Neural progenitor cell (in vitro differentiated cells): ENCODE measurements around the gene OR10G7. TPM values are rescaled to one million over a fixed set of nuclear protein-coding genes. Genes with fewer than 3 reads are reported as not detected.
"Not testable (repeated sequence)": the region's sequence is repeated elsewhere in the genome, so short reads cannot be mapped to it uniquely, and the experiment has no call there.

Experiments
- DNase-seq: peaks from one replicate; pipeline ENCODE4 v3.0.0-alpha.2; 2016; ENCODE audit warnings: low spot score
- H2AFZ ChIP-seq: fragments of 200-600 bp; sonication (generic); replicated peaks from 2 replicates; pipeline ENCODE4 v1.6.1; 2016; ENCODE audit warnings: antibody characterized with exemption
- H3F3A ChIP-seq: fragments of 200-600 bp; sonication (generic); 2 replicates; pipeline ENCODE4 v1.6.1; 2016; ENCODE audit warnings: antibody characterized with exemption, low read depth
- H3K27ac ChIP-seq: fragments of 200-600 bp; sonication (generic); 2 replicates; pipeline ENCODE4 v1.5.1; 2016; ENCODE audit warnings: mild to moderate bottlenecking
- H3K27me3 ChIP-seq: fragments of 200-600 bp; sonication (generic); 2 replicates; pipeline ENCODE4 v1.6.1; 2016; ENCODE audit warnings: mild to moderate bottlenecking, moderate library complexity
- H3K36me3 ChIP-seq: fragments of 200-600 bp; sonication (generic); 2 replicates; pipeline ENCODE4 v1.5.1; 2016
- H3K4me1 ChIP-seq: fragments of 200-600 bp; sonication (generic); 2 replicates; pipeline ENCODE4 v1.6.1; 2016; ENCODE audit warnings: mixed run types
- H3K4me2 ChIP-seq: fragments of 200-600 bp; sonication (generic); 2 replicates; pipeline ENCODE4 v1.6.1; 2016
- H3K4me3 ChIP-seq: fragments of 200-600 bp; sonication (generic); 2 replicates; pipeline ENCODE4 v1.5.1; 2016
- H3K79me2 ChIP-seq: fragments of 200-600 bp; sonication (generic); 2 replicates; pipeline ENCODE4 v1.6.1; 2016; ENCODE audit warnings: low read depth
- H3K9ac ChIP-seq: fragments of 200-600 bp; sonication (generic); 2 replicates; pipeline ENCODE4 v1.6.1; 2016
- H3K9me3 ChIP-seq: fragments of 200-600 bp; sonication (generic); 2 replicates; pipeline ENCODE4 v1.5.1; 2016; ENCODE audit warnings: low read depth
- H4K20me1 ChIP-seq: fragments of 200-600 bp; sonication (generic); 2 replicates; pipeline ENCODE4 v1.6.1; 2016; ENCODE audit warnings: low read depth
- H3K27ac Mint-ChIP-seq: 3 replicates; pipeline ENCODE4 v1.8.0; 2021; ENCODE audit warnings: mixed read lengths
- H3K27me3 Mint-ChIP-seq: 2 replicates; pipeline ENCODE4 v1.8.0; 2022; ENCODE audit warnings: low read depth, mild to moderate bottlenecking, inconsistent platforms, moderate library complexity, mixed read lengths; ENCODE audit not compliant: insufficient read depth
- H3K36me3 Mint-ChIP-seq: 3 replicates; pipeline ENCODE4 v1.8.0; 2021; ENCODE audit warnings: mixed read lengths
- H3K4me1 Mint-ChIP-seq: 3 replicates; pipeline ENCODE4 v1.8.0; 2021; ENCODE audit warnings: mixed read lengths
- H3K4me3 Mint-ChIP-seq: 3 replicates; pipeline ENCODE4 v1.8.0; 2021; ENCODE audit warnings: mild to moderate bottlenecking, moderate library complexity, mixed read lengths
- H3K9me3 Mint-ChIP-seq: 3 replicates; pipeline ENCODE4 v1.8.0; 2020; ENCODE audit warnings: mixed read lengths
- CTCF ChIP-seq: fragments of 200-600 bp; sonication (generic); IDR thresholded peaks from 2 replicates; pipeline ENCODE4 v1.5.1; 2017; ENCODE audit warnings: antibody characterized with exemption, mild to moderate bottlenecking
- EZH2 ChIP-seq: fragments of 200-600 bp; sonication (generic); IDR thresholded peaks from 2 replicates; pipeline ENCODE4 v1.6.1; 2017; ENCODE audit warnings: antibody characterized with exemption, mild to moderate bottlenecking, moderate library complexity
- EZH2phosphoT487 ChIP-seq: fragments of 200-600 bp; sonication (generic); IDR thresholded peaks from 2 replicates; pipeline ENCODE4 v1.6.1; 2017; ENCODE audit warnings: antibody characterized with exemption
- total RNA-seq: library from RNA; depleted of rRNA; stranded (reverse); fragments of >200 nt; gene quantifications from 2 replicates; pipeline ENCODE4 v1.2.3, GENCODE V29; 2015; ENCODE audit warnings: low replicate concordance

OR10G7 gene
- total RNA-seq, 1 donor from 2014 or later = not detected

GRCh38 chr11:124026498-124026897 lies 14.6 kb downstream of the OR10G7 start, which contains the start of gene OR10G8:
TSS of gene OR10G8 (plus strand) at chr11:124026798. CDS start at chr11:124029623, 2,825 bp downstream.
- Histone ChIP-seq H3K4me2 (no peak within 1 kb of the TSS), H3K79me2 (no peaks in the 10 kb centered on the region), H3F3A (no peaks in the 10 kb centered on the region), H3K27me3 (no peaks in the 10 kb centered on the region), H3K36me3 (no peaks in the 10 kb centered on the region), H4K20me1 (no peaks in the 10 kb centered on the region), H3K9ac (no peak within 1 kb of the TSS), H3K4me1 (peaks cover 2% of the 10 kb centered on the region), H3K4me3 (no peak within 1 kb of the TSS), H2AFZ (no peak within 1 kb of the TSS), H3K27ac (no peak within 1 kb of the TSS), H3K9me3 (no peaks in the 10 kb centered on the region)
- no peak for DNase-seq
- Mint-ChIP-seq H3K36me3 (no peaks in the 10 kb centered on the region), H3K9me3 (no peaks in the 10 kb centered on the region), H3K27me3 (no peaks in the 10 kb centered on the region), H3K4me1 (peaks cover 3% of the 10 kb centered on the region), H3K27ac (no peak within 1 kb of the TSS), H3K4me3 (no peak within 1 kb of the TSS)
- no peak for TF ChIP-seq EZH2phosphoT487
- no peak for TF ChIP-seq EZH2
- no peak for TF ChIP-seq CTCF

- not testable (repeated sequence) for H3K36me3 Mint-ChIP-seq, H3K9me3 ChIP-seq, H3K9ac ChIP-seq, H3K4me1 ChIP-seq, H4K20me1 ChIP-seq, H3K27me3 ChIP-seq, H3K27ac Mint-ChIP-seq, H3K9me3 Mint-ChIP-seq, DNase-seq, H3K79me2 ChIP-seq, H2AFZ ChIP-seq, H3K4me1 Mint-ChIP-seq, H3F3A ChIP-seq, H3K4me2 ChIP-seq, H3K4me3 Mint-ChIP-seq, H3K27ac ChIP-seq, H3K27me3 Mint-ChIP-seq, H3K4me3 ChIP-seq, H3K36me3 ChIP-seq
Measured at GRCh38 chr11:124015837-124016236, 25.3 kb downstream of the OR10G7 start.

GRCh38 chr11:124012697-124013096 lies 28.4 kb downstream of the OR10G7 start, which contains the start of gene OR10G4:
TSS of gene OR10G4 (plus strand) at chr11:124012997. CDS start at chr11:124015575, 2,578 bp downstream.
- H3K36me3 ChIP-seq = no peaks in the 10 kb centered on the region
- H4K20me1 ChIP-seq = no peaks in the 10 kb centered on the region
- H3K4me3 ChIP-seq = no peak within 1 kb of the TSS
- H3F3A ChIP-seq = no peaks in the 10 kb centered on the region
- H2AFZ ChIP-seq = no peak within 1 kb of the TSS
- H3K79me2 ChIP-seq = no peaks in the 10 kb centered on the region
- Mint-ChIP-seq H3K4me1 (no peaks in the 10 kb centered on the region), H3K27ac (no peak within 1 kb of the TSS), H3K36me3 (no peaks in the 10 kb centered on the region), H3K27me3 (no peaks in the 10 kb centered on the region), H3K9me3 (no peaks in the 10 kb centered on the region), H3K4me3 (no peak within 1 kb of the TSS)
- no peaks in the 10 kb centered on the region for H3K4me1 ChIP-seq
- H3K27me3 ChIP-seq = no peaks in the 10 kb centered on the region
- H3K4me2 ChIP-seq = no peak within 1 kb of the TSS
- no peak within 1 kb of the TSS for H3K9ac ChIP-seq
- H3K9me3 ChIP-seq = no peaks in the 10 kb centered on the region
- DNase-seq = no peak
- no peak within 1 kb of the TSS for H3K27ac ChIP-seq
- TF ChIP-seq EZH2phosphoT487 (no peak), CTCF (no peak), EZH2 (no peak)

- H2AFZ ChIP-seq = no peak within 1 kb of the TSS
- H3K4me3 Mint-ChIP-seq = no peak within 1 kb of the TSS
- H3K9me3 ChIP-seq = no peaks in the 10 kb centered on the region
- no peaks in the 10 kb centered on the region for H3K4me1 ChIP-seq
- no peak within 1 kb of the TSS for H3K27ac ChIP-seq
- no peak for DNase-seq
- H3K79me2 ChIP-seq = no peaks in the 10 kb centered on the region
- no peaks in the 10 kb centered on the region for H3K27me3 Mint-ChIP-seq
- no peak within 1 kb of the TSS for H3K4me3 ChIP-seq
- H4K20me1 ChIP-seq = no peaks in the 10 kb centered on the region
- no peaks in the 10 kb centered on the region for H3K36me3 ChIP-seq
- H3K4me2 ChIP-seq = no peak within 1 kb of the TSS
- H3K27ac Mint-ChIP-seq = no peak within 1 kb of the TSS
- H3K36me3 Mint-ChIP-seq = no peaks in the 10 kb centered on the region
- no peak for TF ChIP-seq EZH2phosphoT487
- TF ChIP-seq EZH2 = no peak
- no peak for TF ChIP-seq CTCF
- H3F3A ChIP-seq = no peaks in the 10 kb centered on the region
- no peak within 1 kb of the TSS for H3K9ac ChIP-seq
- no peaks in the 10 kb centered on the region for H3K9me3 Mint-ChIP-seq
- H3K4me1 Mint-ChIP-seq = no peaks in the 10 kb centered on the region
- H3K27me3 ChIP-seq = no peaks in the 10 kb centered on the region
Measured at GRCh38 chr11:123995119-123995518, 46.0 kb downstream of the OR10G7 start, which contains the start of gene OR10G6. TSS of gene OR10G6 (minus strand) at chr11:123995161. CDS start at chr11:123995161, 0 bp downstream.

Other genes starting within 250 kb of the OR10G7 start
- gene OR6M1, start 235.0 kb downstream of the OR10G7 start, total RNA-seq = not detected in 2 replicates
- gene TMEM225, start 155.7 kb downstream of the OR10G7 start, total RNA-seq = not detected in 2 replicates
- gene OR8D4, start 139.2 kb downstream of the OR10G7 start, total RNA-seq = not detected in 2 replicates
- not detected in 2 replicates for gene OR4D5, start 101.7 kb downstream of the OR10G7 start, total RNA-seq
- not detected in 2 replicates for gene OR6T1, start 97.5 kb downstream of the OR10G7 start, total RNA-seq
- not detected in 2 replicates for gene OR10S1, start 63.5 kb downstream of the OR10G7 start, total RNA-seq
- gene OR10G6, start 46.2 kb downstream of the OR10G7 start, total RNA-seq = not detected in 2 replicates
- gene OR10G4, start 28.3 kb downstream of the OR10G7 start, total RNA-seq = not detected in 2 replicates
- not detected in 2 replicates for gene OR10G9, start 18.3 kb downstream of the OR10G7 start, total RNA-seq
- not detected in 2 replicates for gene OR10G8, start 14.5 kb downstream of the OR10G7 start, total RNA-seq
- gene VWA5A, start 74.1 kb upstream of the OR10G7 start, total RNA-seq = 24.5 and 27.3 TPM in 2 replicates
- gene OR10D3, start 142.0 kb upstream of the OR10G7 start, total RNA-seq = not detected in 2 replicates
- gene OR8G1, start 199.8 kb upstream of the OR10G7 start, total RNA-seq = not detected in 2 replicates
- gene OR8G5, start 215.1 kb upstream of the OR10G7 start, total RNA-seq = not detected in 2 replicates